Thyroid gland (tissue), 4 donors: ENCODE data around the gene ENOX2.

Source experiments
- CTCF ChIP-seq, 6 experiments: fragments of 200-600 bp in 3 of 6; fragments of 450-650 bp in 3 of 6; sonication (generic) in 3 of 6; IDR thresholded peaks; one replicate each; pipeline ENCODE4 v1.5.1; 2016 to 2019; ENCODE audit warnings: antibody characterized with exemption in 6 of 6, mild to moderate bottlenecking in 2 of 6, inconsistent platforms in 1 of 6, moderate library complexity in 1 of 6
- POLR2A ChIP-seq, 2 donors: fragments of 450-650 bp; IDR thresholded peaks; one replicate each; pipeline ENCODE4 v1.6.1; 2017; ENCODE audit warnings: antibody characterized with exemption in 2 of 2, mild to moderate bottlenecking in 2 of 2, moderate library complexity in 1 of 2

- TF ChIP-seq CTCF (IDR thresholded peaks at IDR 0.05) = no peak
- no peak for TF ChIP-seq POLR2A (IDR thresholded peaks at IDR 0.05)
These were observed 75.4 kb downstream of the ENOX2 start for GRCh38 chrX:130827648-130828047.
